Stimulated activated CD4-positive, alpha-beta T cell treated with anti-CD3 and anti-CD28 coated beads, Interleukin-15, amount 100 ng/mL, for 24 hours (primary cell): ENCODE results near the gene AKAP13.

Experiments used
- DNase-seq: peaks from one replicate; pipeline ENCODE4 v3.0.0-alpha.2; 2020

AKAP13 gene

DNA sequence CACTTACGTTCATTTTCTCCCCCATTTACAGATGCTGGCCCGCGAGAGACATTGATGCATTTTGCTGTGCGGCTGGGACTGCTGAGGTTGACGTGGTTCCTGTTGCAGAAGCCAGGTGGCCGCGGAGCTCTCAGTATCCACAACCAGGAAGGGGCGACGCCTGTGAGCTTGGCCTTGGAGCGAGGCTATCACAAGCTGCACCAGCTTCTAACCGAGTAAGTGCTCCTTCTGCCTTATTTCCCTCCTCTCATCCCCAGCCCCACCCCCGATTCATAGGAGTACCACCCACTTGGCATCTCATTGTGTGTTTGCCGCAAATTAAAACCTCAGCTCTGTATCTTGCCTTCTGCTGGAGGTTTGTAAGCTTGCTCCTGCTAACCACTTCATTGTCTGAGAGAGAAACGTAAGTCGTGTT, 163.3 kb downstream of the AKAP13 start:
- peak; percentile 22 for DNase-seq

DNA sequence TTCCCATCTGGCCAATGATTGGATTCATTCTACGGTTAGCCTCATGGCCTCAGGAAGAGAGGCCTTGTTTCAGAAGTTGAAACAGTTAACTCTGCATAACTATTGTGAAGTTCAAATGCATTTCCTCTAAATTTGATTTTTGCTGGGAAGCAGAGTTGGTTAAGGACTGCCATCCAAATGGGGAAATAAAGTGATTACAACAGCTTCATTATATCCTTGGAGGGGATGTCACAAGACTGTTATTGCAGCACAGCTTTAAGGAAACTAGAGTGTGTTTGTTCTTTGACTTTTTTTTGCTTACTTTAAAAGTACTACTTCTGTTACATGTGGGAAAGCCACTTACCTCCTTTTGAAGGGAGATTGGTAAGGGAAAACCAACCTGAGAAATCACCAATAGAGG, 164.8 kb downstream of the AKAP13 start:
- DNase-seq: no peak

DNA sequence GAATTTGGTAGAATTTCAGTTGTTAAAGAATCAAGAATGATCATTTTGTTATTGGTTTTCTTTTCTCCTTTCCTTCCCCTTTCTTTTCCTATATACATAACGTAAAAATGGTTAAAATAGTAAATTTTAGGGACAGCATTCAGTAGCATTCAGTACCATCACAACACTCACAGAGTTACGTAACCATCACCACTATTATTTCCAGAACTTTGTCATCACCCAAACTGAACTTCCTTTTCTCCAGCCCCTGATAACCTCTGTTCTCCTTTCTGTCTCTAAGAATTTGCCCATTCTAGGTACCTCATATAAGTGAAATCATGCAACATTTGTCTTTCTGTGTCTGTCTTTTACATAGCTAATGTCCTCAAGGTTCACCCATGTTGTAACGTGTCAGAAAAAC, 165.3 kb downstream of the AKAP13 start:
- no peak for DNase-seq

- DNase-seq: no peak
Observed at GRCh38 chr15:85547386-85547785, 167.0 kb downstream of the AKAP13 start.

DNA sequence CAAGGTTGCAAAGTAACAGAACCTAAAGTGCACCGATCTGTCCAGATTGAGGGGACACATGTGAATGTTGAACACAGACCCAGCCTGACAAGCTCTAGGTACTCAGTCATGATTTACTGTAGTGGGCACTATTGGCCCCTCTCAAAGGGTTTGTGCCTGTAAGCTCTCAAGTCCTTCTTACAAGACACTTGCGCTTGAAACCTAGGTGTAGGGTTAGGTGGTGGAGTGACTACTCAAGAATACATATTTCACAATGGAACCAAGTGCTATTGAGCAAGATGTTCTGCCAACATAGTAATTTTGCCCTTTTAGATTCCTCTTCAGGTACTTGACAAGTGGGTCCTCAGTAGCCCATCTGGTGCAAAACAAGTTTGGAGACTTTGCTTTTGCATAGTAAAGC, 169.9 kb downstream of the AKAP13 start:
- DNase-seq: no peak

GRCh38 chr15:85551221-85551832, 170.9 kb downstream of the AKAP13 start:
- DNase-seq: no peak

DNA sequence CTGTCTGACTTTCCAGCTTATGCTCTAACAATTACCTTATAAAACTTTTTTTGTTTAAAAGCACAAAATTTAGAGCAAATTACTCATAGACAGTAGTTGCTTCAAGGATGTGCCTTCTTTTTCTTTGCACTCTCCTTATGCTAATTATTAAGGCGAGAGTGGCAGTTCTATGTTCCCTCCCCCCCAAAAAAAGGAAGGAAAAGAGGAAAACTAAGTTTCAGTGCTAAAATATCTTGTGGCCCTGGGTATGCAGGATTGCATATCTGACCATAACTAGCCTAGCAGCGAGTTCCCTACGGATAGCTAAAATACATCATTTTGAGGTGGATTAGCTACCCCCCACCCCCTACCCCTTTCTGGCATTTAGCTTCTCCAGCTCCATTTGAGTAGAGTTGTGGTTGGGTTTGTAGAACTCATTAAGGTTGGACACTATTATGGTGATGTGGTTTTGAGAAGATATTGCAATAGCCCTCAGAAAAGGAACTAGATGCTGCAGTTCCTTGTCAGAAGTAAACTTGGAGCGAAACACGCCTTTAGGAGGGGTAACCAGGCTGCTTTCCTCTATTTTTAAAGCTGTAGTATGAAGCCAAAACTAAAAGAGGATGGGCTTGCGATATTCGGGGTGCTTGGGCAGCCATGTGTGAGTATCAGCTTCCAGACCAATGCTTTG, 174.6 kb downstream of the AKAP13 start:
- DNase-seq: no peak

DNA sequence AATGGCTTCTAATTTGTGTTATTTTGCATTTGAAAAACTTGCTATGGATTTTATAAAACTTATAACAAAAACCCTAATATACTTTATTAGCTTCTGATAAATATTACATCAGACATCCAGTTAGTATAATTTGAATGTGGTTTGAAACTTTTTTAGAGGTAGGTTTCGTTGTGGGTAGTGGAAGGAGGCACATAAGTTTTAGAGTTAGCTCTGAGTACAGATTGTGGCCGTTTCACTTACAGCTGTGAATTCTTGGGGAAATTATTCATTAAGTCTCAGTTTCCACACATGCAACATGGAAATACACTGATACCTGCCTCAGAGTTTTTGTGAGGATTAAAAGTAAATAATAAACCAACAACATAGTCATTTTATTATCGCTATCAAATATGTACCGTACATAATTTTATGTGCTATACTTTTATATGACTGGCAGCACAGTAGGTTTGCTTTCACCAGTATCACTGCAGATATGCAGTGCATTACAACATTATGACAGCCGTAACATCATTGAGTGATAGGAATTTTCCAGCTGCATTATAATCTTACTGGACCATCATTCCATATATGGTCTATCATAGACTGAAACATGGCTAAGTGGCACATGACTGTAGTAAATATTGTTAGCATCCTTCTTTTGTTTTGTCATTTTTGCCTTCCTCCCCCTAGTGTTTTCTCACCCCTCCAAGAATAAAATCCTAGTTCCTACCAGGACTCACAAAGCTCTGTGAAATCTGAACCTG, 175.6 kb downstream of the AKAP13 start:
- DNase-seq: no peak

DNA sequence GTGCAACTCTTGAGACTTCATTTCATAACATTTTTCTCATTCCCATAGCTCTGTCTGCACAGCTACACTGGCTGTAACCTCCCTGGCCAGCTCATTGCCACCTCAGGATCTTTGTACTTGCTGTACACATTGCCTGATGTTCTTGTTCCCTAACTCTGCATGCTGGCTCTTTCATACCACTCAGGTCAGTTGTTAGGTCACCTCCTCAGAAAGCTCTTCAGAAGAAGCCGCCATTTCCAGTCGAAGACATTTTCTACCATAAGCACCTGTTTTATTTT, 176.2 kb downstream of the AKAP13 start:
- DNase-seq: no peak

DNA sequence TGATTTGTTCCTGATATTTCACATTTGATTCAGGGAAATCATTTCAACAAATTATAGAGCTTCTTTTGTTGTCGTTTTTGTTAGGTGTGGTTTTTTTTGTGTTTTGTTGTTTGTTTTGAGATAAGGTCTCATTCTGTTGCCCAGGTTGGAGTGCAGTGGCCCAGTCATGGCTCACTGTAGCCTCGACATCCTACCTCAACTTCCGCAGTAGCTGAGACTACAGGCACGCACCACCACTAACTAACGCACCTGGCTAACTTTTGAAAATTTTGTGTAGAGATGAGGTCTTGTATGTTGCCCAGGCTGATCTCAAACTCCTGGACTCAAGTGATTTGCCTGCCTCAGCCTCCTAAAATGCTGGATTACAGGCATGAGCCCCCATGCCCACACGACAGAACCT, 177.0 kb downstream of the AKAP13 start:
- DNase-seq: no peak

DNA sequence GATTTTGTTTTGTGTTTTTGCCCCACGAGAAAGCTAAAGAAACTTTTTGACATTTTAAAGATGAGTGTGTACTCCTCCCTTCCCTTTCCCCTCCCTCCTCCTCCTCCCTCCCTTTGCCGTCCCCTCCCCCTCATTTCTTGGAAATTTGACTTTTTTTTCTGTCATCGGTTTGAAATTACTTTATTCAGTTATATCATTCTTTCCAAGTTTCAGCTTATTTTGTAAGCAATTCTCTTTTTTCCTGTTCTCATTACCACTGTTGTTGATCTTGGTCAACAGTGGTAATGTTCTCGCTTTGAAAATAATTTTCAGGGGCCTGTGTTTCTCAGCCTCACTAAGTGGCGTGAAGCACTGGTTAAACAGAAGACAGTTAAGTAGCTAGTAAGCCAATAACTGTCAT, 178.4 kb downstream of the AKAP13 start:
- no peak for DNase-seq

- DNase-seq: no peak
Observed at GRCh38 chr15:85559530-85559929, 179.1 kb downstream of the AKAP13 start.

DNA sequence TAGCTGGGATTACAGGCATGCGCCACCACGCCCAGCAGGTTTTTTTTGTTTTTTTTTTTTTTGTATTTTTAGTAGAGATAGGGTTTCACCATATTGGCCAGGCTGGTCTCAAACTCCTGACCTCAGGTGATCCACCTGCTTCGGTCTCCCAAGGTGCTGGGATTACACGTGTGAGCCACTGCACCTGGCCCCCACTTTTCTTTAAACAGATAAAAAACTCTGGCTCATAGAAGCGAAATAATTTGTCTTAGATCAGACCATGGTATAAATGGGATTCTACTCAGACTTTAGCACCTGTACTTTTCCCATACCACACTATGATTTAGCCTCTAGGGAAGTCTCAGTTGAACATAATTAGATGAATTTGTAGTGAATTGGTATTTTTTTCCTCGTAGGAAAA, 182.4 kb downstream of the AKAP13 start:
- DNase-seq: no peak

- DNase-seq: no peak
Observed at GRCh38 chr15:85563328-85563727, 182.9 kb downstream of the AKAP13 start.

DNA sequence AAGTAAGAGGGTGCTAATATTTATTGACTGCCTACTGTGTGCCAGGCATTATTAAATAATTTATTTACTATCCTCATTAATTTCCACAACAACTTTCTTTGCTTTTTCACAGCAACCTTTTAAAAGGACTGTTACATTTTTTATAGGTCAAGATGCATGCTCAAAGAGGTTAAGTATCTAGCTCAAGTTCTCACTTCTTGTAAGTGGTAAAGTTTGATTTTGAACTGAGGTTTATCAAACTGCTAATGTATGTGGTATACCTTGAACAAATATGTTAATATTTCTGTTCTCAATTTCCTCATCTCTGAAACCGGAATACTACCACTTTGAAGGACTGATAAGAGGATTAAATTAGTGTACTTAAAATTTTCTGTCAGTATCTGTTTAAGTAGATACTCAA, 183.3 kb downstream of the AKAP13 start:
- no peak for DNase-seq

- no peak for DNase-seq
Observed at GRCh38 chr15:85564686-85565085, 184.3 kb downstream of the AKAP13 start.

- DNase-seq: no peak
Observed at GRCh38 chr15:85568261-85568808, 187.9 kb downstream of the AKAP13 start.

DNA sequence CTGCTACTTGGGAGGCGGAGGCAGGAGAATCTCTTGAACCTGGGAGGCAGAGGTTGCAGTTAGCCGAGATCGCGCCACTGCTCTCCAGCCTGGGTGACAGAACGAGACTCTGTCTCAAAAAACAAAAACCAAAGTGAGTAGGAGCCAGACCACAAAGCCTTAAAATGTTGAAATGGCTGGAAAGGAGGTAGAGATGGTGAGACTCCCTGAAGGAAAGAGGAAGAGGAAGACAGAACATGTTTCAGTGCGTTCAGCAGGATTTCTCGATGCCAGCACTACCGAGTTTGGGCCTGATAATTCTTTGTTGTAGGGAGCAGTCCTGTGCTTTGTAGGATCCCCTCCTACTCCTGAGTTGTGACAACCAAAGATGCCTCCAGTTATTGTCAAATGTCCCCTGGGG, 189.9 kb downstream of the AKAP13 start:
- no peak for DNase-seq

- DNase-seq: no peak
Observed at GRCh38 chr15:85571780-85572179, 191.4 kb downstream of the AKAP13 start.

DNA sequence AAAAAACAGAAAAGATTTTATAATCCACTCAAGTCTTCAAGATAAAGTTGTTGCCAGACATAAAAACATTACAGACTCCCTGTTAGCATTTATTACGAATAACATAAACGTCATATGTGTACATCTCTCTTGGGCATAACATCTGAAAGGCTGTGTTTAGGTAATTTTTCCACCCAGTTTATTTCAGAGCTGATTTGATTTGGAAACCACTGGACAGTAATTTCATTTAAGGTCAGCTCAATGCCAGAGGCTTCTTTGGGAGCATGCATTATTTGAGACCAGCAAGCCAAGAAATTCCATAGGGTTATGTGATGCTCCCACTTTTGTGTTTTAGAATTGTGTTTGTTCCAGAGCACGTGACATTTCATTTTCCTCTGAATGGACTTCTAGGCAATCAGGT, 196.0 kb downstream of the AKAP13 start:
- no peak for DNase-seq

- no peak for DNase-seq
Observed at GRCh38 chr15:85578941-85579701, 198.7 kb downstream of the AKAP13 start.

- no peak for DNase-seq
Observed at GRCh38 chr15:85579957-85580694, 199.7 kb downstream of the AKAP13 start.

GRCh38 chr15:85580879-85581278, 200.5 kb downstream of the AKAP13 start:
- peak; percentile 63 for DNase-seq
